ENCODE measurements around the gene RASEF.

DNA sequence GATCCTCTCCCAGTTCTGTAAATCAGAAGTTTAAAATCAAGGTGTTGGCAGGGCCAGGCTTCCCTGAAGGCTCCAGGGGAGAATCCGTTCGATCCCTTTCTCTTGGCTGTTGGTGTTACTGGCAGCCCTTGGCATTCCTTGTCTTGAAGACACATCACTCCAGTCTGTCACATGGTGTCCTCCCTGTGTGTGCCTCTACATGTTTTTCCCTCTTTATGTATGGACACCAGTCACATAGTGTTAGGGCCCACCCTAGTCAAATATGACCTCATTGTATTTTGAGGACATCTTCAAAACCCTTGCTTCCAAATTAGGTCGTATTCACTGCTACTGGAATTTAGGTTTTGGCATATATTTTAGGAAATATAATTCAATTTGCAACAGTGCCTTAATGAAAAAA is 94.6 kb downstream of the RASEF start:
- TF ChIP-seq POLR2A (IDR thresholded peaks at IDR 0.05) = no peak
- TF ChIP-seq, protein P1, sequence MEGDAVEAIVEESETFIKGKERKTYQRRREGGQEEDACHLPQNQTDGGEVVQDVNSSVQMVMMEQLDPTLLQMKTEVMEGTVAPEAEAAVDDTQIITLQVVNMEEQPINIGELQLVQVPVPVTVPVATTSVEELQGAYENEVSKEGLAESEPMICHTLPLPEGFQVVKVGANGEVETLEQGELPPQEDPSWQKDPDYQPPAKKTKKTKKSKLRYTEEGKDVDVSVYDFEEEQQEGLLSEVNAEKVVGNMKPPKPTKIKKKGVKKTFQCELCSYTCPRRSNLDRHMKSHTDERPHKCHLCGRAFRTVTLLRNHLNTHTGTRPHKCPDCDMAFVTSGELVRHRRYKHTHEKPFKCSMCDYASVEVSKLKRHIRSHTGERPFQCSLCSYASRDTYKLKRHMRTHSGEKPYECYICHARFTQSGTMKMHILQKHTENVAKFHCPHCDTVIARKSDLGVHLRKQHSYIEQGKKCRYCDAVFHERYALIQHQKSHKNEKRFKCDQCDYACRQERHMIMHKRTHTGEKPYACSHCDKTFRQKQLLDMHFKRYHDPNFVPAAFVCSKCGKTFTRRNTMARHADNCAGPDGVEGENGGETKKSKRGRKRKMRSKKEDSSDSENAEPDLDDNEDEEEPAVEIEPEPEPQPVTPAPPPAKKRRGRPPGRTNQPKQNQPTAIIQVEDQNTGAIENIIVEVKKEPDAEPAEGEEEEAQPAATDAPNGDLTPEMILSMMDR (IDR thresholded peaks at IDR 0.05) = no peak

Measured in uterus (tissue), 2 donors.